SH-SY5Y (cell line): ENCODE data around the gene FRMD5.

ENCODE experiments used
- GATA2 ChIP-seq: IDR thresholded peaks from 2 replicates; pipeline ENCODE4 v1.6.1; 2011; ENCODE audit warnings: mild to moderate bottlenecking, low read depth, low read length
- GATA3 ChIP-seq: IDR thresholded peaks from 2 replicates; pipeline ENCODE4 v1.6.1; 2011; ENCODE audit warnings: low read depth, mild to moderate bottlenecking, low read length, moderate library complexity

The FRMD5 gene

DNA sequence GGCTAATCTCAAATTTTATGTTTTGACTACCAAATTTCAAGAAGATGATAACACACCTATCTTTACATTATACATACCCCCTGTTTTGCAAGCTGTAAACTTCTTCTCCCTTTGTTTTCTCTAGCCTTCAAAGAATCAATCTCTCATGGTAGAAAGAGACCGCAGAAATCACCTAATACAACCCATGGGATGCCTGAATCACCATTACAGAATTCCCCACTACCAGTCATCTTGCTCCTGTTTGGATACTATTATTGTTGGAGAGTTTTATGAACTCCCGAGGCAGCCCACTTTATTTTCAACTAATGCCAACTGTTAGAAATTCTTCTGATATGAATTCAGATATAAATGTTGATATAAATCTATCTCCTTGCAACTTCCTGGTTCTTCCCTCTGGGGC lies 110.9 kb downstream of the FRMD5 start:
- no peak for TF ChIP-seq GATA2
- TF ChIP-seq GATA3, result no peak

DNA sequence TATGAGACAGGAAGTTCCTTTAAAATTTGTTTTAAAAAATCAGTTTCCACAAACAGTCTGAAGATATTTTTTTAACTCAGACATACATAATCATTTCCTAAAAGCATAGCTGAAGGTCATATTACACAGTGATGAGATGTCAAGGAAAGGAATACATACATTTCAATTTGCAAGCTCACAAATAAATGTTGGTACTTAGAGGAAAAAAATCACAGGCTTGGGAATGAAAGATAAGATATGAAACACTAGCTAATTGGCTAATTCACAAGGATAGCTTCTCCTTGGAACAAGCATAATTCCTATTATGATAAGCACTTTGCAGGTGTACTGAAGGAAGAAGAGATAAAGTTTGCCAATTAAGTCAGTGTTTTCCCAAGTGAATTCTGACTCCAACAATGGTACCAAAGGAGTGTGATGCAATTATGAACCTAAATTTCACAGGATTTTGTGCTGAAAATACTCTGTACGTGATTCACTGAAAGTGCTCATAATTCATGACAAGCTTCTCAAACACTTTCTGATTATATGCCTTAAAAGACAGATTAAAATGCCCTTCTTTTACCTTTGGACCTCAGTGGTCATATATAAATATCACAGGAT lies 112.4 kb downstream of the FRMD5 start:
- TF ChIP-seq GATA2 (no peak), GATA3 (no peak)

DNA sequence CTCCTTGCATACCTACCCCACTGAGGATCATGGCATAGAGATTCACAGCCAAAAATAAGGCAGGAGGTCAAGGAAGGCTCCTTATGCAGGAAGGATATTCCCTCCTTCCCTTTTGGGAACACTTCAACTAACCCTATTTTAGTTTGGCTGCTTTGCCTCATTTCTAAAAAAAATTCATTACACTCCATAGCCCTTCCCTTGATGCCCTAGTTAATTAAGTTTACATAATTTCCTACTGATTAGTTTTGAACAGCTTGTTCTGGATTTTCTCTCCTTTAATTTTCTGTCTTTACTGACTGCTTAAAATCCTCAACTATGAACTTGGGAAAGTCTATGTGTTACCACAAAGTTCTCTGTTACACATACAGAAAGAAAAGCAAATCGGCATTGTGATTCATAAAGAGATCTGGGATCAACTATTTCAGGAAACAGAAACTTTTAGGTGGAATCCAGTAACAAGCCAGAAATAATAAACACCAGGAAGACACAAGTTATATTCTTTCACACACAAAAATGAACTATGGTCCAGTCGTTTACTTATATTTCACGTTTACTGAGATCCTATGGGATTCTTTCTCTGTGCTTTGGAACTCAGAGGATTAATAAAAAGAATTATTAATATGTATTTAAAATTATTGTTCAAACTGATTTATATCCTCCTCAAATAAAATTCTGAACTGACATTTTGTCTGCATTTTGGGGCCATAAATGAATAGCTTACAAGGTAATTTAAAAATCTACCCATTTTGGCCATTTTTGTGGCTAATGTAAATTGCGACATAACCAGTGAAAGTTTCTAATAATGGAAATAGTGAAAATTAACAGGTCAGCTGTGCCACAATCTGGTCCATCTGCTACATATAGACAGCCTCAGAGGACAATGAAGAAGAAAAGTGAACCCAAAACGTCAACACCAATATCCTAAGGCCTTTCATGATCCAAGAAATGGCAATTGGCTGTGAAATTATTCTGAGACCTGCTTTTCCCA lies 113.8 kb downstream of the FRMD5 start:
- TF ChIP-seq GATA2 (no peak), GATA3 (no peak)

DNA sequence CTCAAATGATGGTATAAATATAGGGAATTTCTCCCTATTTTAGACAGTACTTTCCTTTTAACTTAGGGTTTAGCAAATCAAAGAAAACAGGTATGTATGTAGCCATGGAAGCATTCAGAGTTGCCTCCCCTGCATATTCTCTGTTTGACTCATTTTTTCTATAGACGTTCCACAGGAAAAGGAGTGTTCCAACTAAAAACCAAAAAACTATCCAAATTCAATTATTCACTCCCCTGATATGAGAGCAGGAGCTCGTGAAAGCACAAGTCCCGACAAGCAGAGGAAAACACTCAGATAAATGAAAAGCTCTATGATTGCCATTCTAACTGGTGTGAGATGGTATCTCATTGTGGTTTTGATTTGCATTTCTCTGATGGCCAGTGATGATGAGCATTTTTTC lies 119.5 kb downstream of the FRMD5 start:
- no peak for TF ChIP-seq GATA3
- TF ChIP-seq GATA2, result no peak

DNA sequence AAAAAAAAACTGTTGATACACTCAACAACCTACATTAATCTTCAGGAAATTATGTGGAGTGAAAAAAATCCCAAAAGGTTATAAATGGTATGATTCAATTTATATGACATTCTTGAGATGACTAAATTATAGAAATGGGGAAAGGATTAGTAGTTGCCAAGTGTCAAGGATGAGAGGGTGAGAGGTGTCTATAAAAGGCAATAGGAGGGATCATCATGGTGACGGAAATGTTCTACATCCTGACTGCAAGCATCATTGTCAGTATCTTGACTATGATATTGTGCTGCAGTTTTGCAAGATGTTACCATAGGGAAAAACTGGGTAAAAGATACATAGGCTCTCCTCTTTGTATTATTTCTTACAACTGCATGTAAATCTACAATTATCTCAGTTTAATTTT lies 125.6 kb downstream of the FRMD5 start:
- no peak for TF ChIP-seq GATA2
- no peak for TF ChIP-seq GATA3

DNA sequence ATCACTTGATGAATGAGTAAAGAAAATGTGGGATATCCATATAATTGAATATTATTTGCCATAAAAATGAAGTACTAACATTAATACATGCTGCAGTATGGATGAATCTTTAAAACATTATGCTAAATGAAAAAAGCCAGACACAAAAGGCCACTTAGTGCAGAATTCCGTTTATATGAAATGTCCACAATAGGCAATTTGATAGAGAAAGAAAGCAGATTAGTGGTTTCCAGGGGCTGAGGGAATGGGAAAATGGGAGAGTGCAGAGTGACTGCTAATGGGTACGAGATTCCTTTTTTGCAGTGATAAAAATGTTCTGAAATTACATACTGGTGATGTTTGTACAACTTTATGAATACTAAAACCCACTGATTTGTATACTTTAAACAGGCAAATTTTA lies 126.7 kb downstream of the FRMD5 start:
- TF ChIP-seq GATA2 (no peak), GATA3 (no peak)

DNA sequence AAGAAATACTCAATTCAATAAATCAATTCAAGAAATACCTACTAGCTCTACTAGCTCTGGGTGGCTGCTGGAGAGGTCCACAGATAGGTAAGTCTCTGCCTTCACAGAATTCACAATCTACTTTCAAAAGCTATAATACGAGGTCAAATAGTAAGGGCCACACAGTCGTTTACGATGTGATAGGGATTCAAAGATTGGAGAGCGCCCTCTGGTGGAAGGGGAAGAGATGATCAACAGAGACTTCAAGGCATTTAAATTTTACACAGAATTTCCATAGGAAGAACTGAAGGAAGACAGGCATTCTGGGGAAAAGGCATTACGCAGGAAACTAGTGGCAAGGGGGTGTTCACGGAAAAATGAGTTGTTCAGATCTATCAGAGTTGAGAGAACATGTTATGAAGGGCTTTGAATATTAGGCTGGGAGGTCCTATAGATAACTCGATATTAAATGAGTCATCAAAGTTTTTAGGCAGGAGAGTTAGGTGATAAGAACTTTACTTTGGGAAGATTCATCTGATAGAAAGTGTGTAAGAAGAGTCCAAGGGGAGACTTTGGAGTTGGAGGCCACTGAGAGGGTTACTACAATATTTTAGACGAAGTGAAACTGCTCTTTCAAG lies 128.8 kb downstream of the FRMD5 start:
- TF ChIP-seq GATA3 (no peak), GATA2 (no peak)

DNA sequence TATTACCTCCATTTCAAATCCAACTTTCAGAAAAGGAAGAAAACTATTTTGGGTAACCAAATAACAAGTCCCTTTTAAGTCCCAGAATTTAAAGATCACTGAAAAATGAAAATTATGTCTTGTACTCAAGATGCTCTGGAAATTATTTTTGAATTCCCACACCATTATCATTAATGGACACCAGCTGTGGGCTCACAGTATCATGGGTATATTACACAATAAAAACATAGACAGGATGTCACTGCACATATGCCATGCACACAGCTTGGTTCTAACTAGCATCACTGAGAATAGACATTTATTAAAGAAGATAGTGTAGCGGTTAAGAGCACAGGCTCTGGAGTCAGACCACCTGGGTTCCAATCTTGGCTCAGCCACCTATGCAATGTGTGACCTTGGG lies 130.4 kb downstream of the FRMD5 start:
- no peak for TF ChIP-seq GATA2
- TF ChIP-seq GATA3, result no peak

DNA sequence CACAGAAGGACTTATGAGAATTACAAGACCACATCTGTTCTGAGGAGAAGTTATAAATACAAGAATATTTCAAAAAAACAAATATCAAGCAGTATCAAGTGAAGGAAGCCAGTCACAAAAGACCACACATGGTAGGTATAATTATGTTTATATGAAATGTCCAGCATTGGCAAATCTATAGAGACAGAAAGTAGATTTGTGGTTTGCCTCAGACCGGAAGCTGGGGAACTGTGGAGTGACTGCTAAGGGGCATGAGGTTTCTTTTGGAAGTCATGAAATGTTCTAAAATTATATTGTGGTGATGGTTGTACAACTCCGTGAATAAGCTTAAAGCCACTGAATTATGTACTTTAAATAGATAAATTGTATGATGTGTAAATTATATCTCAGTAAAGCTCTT lies 136.9 kb downstream of the FRMD5 start:
- TF ChIP-seq GATA3 (no peak), GATA2 (no peak)

DNA sequence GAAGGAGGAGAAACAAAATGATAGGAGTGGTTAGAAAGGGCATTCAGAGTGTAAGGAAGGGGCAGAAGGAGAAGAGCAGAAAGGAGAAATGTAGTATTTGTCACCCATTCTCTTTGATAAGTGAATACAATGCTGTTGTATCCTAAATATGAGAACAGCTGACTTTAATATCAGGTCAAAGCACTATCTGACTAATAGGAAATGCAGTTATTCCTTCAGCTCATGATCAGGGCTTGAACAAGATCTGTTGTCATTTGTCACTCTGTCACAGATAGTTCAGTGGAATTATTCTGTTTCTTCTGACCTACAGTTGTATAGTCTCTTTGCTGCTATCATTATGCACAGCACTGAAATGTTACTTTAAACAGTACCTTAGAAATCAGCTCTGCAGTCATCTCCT lies 149.4 kb downstream of the FRMD5 start:
- TF ChIP-seq GATA2, result no peak
- TF ChIP-seq GATA3, result no peak

DNA sequence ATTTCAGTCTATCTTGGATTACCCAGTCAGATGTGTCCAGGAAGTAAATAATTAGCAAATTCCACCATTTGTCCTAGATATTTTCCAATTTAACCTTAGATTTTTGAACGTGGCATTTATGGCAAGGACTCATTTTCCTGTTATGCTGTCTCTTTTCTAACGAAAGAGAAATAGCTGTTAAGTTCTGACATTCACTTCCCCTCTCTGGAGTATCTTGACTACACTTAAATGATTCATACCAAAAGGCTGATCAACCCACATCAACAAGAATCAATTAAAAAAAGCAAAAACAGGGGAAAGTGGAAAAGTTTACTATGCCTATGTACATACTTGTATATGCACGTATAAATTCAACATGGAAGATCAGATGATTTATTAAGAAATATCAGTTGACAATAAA lies 149.9 kb downstream of the FRMD5 start:
- no peak for TF ChIP-seq GATA2
- no peak for TF ChIP-seq GATA3

DNA sequence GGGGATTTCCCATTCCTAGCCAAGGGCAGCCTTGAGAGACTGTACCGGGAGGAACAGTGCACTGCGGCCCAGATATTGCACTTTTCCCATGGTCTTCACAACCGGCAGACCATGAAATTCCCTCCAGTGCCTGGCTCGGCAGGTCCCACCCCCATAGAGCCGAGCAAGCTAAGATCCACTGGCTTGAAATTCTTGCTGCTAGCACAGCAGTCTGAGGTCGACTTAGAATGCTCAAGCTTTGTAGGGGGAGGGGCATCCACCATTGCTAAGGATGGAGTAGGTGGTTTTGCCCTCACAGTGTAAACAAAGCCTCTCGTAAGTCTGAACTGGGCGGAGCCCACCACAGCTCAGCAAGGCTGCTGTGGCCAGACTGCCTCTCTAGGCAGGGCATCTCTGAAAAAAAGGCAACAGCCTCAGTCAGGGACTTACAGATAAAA lies 156.3 kb downstream of the FRMD5 start:
- TF ChIP-seq GATA2, result no peak
- no peak for TF ChIP-seq GATA3

DNA sequence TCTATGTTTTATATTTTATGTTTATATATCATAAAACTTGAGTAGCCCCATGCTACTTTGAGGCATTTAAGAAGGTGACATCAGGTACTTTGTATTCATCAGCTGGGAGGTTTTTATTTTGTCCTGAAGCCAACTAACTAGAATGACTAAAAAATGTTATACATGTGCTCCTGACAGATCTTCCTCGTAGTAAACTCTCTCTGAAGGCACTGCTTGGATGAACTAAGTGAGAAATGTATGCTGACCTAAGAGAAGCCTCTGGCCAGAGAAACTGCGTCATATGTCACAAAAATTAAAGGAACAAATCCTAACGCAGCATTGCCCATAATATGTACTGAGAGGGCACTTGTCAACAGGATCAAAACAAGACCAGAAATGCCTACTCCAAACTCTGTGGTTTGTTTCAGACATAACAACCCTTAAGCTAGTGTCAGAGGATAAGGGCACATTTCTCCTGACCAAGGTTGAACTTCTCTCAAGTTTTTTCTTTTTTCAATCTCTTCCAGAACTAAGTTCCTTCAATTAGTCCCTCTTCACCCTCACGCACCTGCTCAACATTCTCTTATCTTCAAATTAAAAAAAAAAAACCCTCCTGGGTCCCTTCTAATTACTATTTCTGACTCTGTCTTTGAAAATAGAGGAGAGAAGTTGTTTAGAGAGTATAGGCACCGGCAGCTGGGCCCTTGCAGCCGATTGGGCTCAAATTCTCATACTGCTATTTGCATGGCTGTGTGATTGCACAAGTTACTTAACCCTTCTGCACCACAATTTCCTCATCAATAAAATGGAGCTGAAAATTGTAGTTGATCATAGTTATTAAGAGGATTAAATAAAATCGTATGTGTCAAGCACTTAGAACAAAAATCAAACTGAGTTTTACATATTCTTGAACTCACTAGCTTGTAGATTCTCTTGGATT lies 159.0 kb downstream of the FRMD5 start:
- no peak for TF ChIP-seq GATA2
